SU-DHL-6 (cell line): ENCODE data around the gene MYT1.

ENCODE experiments used
- H2AFZ ChIP-seq: fragments of 200-600 bp; sonication (generic); 2 replicates; pipeline ENCODE4 v1.6.1; 2014; ENCODE audit warnings: low read depth, mild to moderate bottlenecking, moderate library complexity, mixed read lengths, antibody characterized with exemption, low read length; ENCODE audit not compliant: severe bottlenecking
- H3F3A ChIP-seq: fragments of 200-600 bp; shearing (Covaris generic); 2 replicates; pipeline ENCODE4 v1.6.0; 2016; ENCODE audit warnings: antibody characterized with exemption, mild to moderate bottlenecking; ENCODE audit not compliant: insufficient read depth
- H3K27ac ChIP-seq: fragments of 200-600 bp; sonication (generic); 2 replicates; pipeline ENCODE4 v1.5.1; 2016; ENCODE audit warnings: low read depth, mild to moderate bottlenecking, low read length, moderate library complexity, mixed read lengths
- H3K27me3 ChIP-seq: fragments of 200-600 bp; sonication (generic), shearing (Covaris generic); 2 replicates; pipeline ENCODE4 v1.6.0; 2014; ENCODE audit warnings: mild to moderate bottlenecking, low read length
- H3K36me3 ChIP-seq: fragments of 200-600 bp; sonication (generic); 2 replicates; pipeline ENCODE4 v1.6.1; 2014; ENCODE audit warnings: mild to moderate bottlenecking, low read length, mixed read lengths
- H3K4me2 ChIP-seq: fragments of 300-600, 200-600 bp; shearing (Covaris generic), sonication (generic); 2 replicates; pipeline ENCODE4 v1.6.0; 2014; ENCODE audit warnings: low read length, low read depth, mild to moderate bottlenecking; ENCODE audit not compliant: poor library complexity, severe bottlenecking
- H3K4me3 ChIP-seq: fragments of 200-600 bp; sonication (generic); 2 replicates; pipeline ENCODE4 v1.5.1; 2014; ENCODE audit warnings: antibody characterized with exemption, low read length, mild to moderate bottlenecking, mixed read lengths; ENCODE audit not compliant: insufficient read depth, poor library complexity, severe bottlenecking
- H3K79me2 ChIP-seq: fragments of 200-600 bp; sonication (generic); 2 replicates; pipeline ENCODE4 v1.6.1; 2014; ENCODE audit warnings: mild to moderate bottlenecking, low read length, moderate library complexity; ENCODE audit not compliant: insufficient read depth
- H3K9ac ChIP-seq: fragments of 200-600 bp; sonication (generic); 2 replicates; pipeline ENCODE4 v1.7.0; 2014; ENCODE audit warnings: mild to moderate bottlenecking, low read length
- H3K9me2 ChIP-seq: fragments of 200-600 bp; sonication (generic); replicated peaks from 2 replicates; pipeline ENCODE4 v1.6.1; 2014; ENCODE audit warnings: low read length; ENCODE audit not compliant: insufficient read depth
- H3K9me3 ChIP-seq: fragments of 200-600 bp; sonication (generic); 2 replicates; pipeline ENCODE4 v1.6.1; 2014; ENCODE audit warnings: low read length, mixed read lengths; ENCODE audit not compliant: insufficient read depth
- H4K20me1 ChIP-seq: fragments of 200-600 bp; sonication (generic); 2 replicates; pipeline ENCODE4 v1.6.1; 2014; ENCODE audit warnings: low read depth, mild to moderate bottlenecking, antibody characterized with exemption, low read length, moderate library complexity, mixed read lengths
- EZH2phosphoT487 ChIP-seq: fragments of 200-600 bp; sonication (generic), shearing (Covaris generic); conservative IDR thresholded peaks from 2 replicates; pipeline ENCODE4 v1.6.1; 2018; ENCODE audit warnings: mild to moderate bottlenecking, antibody characterized with exemption, low read length, moderate library complexity, mixed read lengths
- TF ChIP-seq, protein P1 (sequence below): fragments of 200-600 bp; sonication (generic); IDR thresholded peaks from one replicate; pipeline ENCODE4 v1.5.1; 2017; ENCODE audit warnings: antibody characterized with exemption, mild to moderate bottlenecking, low read length, moderate library complexity; ENCODE audit not compliant: insufficient read depth, poor library complexity, severe bottlenecking

Gene MYT1

DNA sequence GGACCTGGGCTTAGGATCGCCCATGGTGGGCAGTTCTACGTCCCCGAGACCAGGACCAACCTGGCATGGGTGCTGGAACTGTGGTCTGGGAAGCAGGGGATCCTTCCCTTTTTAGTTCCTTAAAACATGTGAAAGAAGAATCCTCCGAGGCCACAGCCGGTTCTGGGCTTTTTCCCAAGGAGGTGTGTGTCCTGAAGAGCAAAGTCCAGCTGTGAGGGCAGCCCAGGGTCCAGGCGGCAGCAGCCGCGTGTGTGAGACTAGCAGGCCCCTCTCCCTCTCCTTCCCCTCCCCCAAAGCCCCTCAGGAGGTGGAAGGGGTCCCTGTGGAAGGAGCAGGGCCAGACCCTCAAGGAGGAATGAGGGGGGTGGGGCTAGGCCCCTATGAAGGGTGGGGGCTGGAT lies 56.2 kb downstream of the MYT1 start:
- H2AFZ ChIP-seq = no peak overlapping the region
- no peak overlapping the region for H3K27ac ChIP-seq
- no peak overlapping the region for H3K9ac ChIP-seq
- H4K20me1 ChIP-seq = no peaks in the 10 kb centered on the region
- H3K9me3 ChIP-seq = no peaks in the 10 kb centered on the region
- H3K4me2 ChIP-seq = no peak overlapping the region
- H3K27me3 ChIP-seq = no peaks in the 10 kb centered on the region
- H3K4me3 ChIP-seq = no peak overlapping the region
- no peaks in the 10 kb centered on the region for H3F3A ChIP-seq
- no peaks in the 10 kb centered on the region for H3K36me3 ChIP-seq
- no peaks in the 10 kb centered on the region for H3K9me2 ChIP-seq
- H3K79me2 ChIP-seq = no peaks in the 10 kb centered on the region
- TF ChIP-seq, protein P1, sequence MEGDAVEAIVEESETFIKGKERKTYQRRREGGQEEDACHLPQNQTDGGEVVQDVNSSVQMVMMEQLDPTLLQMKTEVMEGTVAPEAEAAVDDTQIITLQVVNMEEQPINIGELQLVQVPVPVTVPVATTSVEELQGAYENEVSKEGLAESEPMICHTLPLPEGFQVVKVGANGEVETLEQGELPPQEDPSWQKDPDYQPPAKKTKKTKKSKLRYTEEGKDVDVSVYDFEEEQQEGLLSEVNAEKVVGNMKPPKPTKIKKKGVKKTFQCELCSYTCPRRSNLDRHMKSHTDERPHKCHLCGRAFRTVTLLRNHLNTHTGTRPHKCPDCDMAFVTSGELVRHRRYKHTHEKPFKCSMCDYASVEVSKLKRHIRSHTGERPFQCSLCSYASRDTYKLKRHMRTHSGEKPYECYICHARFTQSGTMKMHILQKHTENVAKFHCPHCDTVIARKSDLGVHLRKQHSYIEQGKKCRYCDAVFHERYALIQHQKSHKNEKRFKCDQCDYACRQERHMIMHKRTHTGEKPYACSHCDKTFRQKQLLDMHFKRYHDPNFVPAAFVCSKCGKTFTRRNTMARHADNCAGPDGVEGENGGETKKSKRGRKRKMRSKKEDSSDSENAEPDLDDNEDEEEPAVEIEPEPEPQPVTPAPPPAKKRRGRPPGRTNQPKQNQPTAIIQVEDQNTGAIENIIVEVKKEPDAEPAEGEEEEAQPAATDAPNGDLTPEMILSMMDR = no peak

DNA sequence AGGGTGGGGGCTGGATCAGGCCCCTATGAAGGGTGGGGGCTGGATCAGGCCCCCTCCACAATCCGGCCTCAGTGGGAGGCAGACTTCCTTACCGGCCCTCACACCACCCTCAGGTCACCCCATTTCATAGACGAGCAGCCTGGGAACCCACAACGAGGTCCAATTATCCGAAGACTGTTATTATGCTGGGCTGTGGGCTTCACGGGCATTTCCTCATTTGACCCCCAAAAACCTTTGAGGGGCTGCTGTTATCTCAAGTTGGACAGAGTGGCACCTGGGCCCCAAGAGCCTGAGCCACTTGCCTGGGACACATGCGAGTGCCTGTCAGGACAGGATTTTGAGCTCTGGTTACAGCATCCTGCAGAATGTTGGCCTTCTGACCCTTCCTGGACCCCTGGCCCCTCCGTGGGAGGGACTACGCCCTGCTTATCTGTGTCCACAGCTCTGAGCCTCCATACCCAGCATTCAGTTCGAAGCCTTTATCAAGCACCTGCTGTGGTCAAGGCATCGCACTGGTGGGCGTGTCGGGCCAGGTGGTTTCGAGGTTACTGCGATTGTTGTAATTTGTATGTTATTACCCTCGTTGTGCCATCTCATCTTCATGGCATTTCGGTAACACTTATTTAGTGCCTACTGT lies 56.8 kb downstream of the MYT1 start:
- no peak overlapping the region for H3K4me2 ChIP-seq
- no peaks in the 10 kb centered on the region for H3F3A ChIP-seq
- no peak overlapping the region for H2AFZ ChIP-seq
- no peak overlapping the region for H3K4me3 ChIP-seq
- H3K36me3 ChIP-seq = no peaks in the 10 kb centered on the region
- H3K27ac ChIP-seq = no peak overlapping the region
- H3K27me3 ChIP-seq = no peaks in the 10 kb centered on the region
- H3K9ac ChIP-seq = no peak overlapping the region
- TF ChIP-seq, protein P1 = no peak
- no peak for TF ChIP-seq EZH2phosphoT487
- no peaks in the 10 kb centered on the region for H3K9me3 ChIP-seq
- no peaks in the 10 kb centered on the region for H4K20me1 ChIP-seq
- no peaks in the 10 kb centered on the region for H3K9me2 ChIP-seq
- H3K79me2 ChIP-seq = no peaks in the 10 kb centered on the region

DNA sequence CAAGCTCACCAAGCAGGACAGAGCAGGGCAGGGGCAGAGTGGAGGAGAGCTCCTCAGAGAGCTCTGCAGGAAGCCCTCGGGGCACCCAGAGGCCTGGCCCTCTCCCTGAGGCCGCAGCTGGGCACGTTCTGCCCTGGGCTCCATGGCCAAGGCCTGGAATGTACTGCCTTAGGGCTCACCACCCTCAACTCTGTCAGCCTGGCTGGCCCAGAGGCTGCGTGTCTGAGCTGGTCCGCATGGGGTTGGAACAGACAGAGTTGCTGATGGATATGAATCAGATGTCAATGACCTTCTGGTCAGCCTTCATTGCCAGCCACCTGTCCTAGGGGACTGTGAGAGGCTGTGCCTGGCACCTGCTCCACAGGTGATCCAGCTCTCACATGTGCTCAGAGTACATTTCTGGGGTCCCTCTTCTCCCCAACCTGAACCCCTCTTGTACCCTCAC lies 58.1 kb downstream of the MYT1 start:
- no peaks in the 10 kb centered on the region for H4K20me1 ChIP-seq
- no peak for TF ChIP-seq EZH2phosphoT487
- TF ChIP-seq, protein P1 = no peak
- H3F3A ChIP-seq = no peaks in the 10 kb centered on the region
- no peak overlapping the region for H3K9ac ChIP-seq
- no peaks in the 10 kb centered on the region for H3K9me2 ChIP-seq
- no peak overlapping the region for H3K27ac ChIP-seq
- H3K27me3 ChIP-seq = no peaks in the 10 kb centered on the region
- H3K9me3 ChIP-seq = no peaks in the 10 kb centered on the region
- H3K4me2 ChIP-seq = no peak overlapping the region
- no peaks in the 10 kb centered on the region for H3K79me2 ChIP-seq
- H3K36me3 ChIP-seq = no peaks in the 10 kb centered on the region
- no peak overlapping the region for H3K4me3 ChIP-seq
- no peak overlapping the region for H2AFZ ChIP-seq
